ENCODE data around the gene DSCAM.

The DSCAM gene

DNA sequence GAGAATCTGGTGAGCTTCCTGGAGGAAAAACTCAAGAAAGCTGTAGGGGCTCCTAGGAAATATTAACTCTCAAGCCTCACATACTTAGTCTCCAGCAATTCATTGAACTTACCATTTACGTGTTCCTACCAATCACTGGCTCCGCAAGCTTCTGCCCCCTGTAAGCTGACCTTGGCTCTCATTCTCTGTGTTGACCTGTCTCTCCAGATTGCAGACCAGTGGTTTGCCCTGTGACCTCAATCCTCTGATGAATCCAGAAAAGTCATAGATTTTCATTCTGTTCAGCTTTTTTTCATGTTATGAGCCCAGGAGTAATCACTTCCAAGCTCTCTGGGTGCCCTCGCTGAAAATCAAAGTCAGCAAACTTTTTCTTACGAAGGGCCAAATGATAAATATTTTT, 241.9 kb downstream of the DSCAM start:
- Mint-ChIP-seq H3K4me1 (ENCODE audit: low read depth) (no peaks in the 10 kb centered on the region), H3K27me3 (no peaks in the 10 kb centered on the region), H3K9me3 (peaks cover 35% of the 10 kb centered on the region), H3K36me3 (ENCODE audit: low read depth) (no peaks in the 10 kb centered on the region), H3K4me3 (no peak overlapping the region), H3K27ac (no peak overlapping the region)
- intact Hi-C loops (cut with micrococcal nuclease): no loop called here

DNA sequence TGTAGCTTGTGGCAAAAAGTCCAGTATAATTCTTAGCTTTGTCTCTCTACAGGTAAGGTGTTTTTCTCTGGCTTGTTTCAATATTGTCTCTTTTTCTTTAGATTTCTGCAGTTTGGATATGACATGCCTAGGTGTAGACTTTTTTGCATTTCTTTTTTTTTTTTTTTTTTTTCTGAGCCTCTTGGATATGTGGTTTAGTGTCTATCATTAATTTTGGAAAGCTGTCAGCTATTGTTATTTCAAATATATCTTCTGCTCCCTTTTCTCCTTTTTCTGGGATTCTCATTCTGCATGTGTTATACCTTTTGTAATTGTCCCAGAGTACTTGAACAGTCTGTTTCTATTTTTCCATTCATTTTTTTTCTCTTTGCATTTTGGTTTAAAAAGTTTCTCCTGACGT, 243.2 kb downstream of the DSCAM start:
- Mint-ChIP-seq H3K27me3 (no peaks in the 10 kb centered on the region), H3K4me1 (ENCODE audit: low read depth) (no peaks in the 10 kb centered on the region), H3K27ac (no peak overlapping the region), H3K36me3 (ENCODE audit: low read depth) (no peaks in the 10 kb centered on the region), H3K4me3 (no peak overlapping the region), H3K9me3 (peaks cover 46% of the 10 kb centered on the region)
- intact Hi-C loops (cut with micrococcal nuclease): no loop called here

DNA sequence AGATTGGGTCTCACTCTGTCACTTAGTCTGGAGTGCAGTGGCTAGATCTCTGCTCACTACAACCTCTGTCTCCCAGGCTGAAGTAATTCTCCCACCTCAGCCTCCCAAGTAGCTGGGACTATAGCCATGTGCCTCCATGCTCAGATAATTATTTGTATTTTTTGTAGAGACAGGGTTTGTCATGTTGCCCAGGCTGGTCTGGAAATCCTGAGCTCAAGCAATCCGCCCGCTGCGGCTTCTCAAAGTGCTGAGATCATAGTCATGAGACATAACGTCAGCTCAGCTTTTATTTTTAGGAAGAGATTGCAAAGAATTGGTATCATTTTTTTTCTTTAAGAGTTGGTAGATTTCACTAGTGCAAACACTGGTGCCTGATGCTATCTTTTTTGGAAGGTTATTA, 244.9 kb downstream of the DSCAM start:
- intact Hi-C loops (cut with micrococcal nuclease): no loop called here
- no peaks in the 10 kb centered on the region for H3K27me3 Mint-ChIP-seq
- no peaks in the 10 kb centered on the region for H3K36me3 Mint-ChIP-seq (ENCODE audit: low read depth)
- H3K4me1 Mint-ChIP-seq (ENCODE audit: low read depth): no peaks in the 10 kb centered on the region
- no peak overlapping the region for H3K27ac Mint-ChIP-seq
- H3K9me3 Mint-ChIP-seq: peaks cover 36% of the 10 kb centered on the region
- H3K4me3 Mint-ChIP-seq: no peak overlapping the region

DNA sequence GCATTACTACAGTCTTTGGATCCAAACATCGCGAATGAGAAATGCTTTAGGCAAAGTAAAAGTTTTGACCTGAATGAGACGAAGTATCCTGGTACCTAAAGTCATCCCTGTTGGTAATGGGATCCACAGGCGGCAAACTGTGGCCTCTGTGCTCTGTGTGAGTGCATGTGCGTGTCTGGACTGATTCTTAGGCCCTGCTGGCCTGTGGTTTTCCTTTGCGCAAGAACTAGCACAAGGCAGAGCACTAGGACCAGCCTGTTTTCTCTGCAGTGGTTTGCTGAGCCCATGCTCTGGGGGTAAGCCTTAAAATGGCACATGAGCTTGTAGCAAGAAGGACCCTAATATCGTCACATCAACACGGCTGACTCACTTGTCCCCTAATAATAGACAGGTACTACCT, 251.2 kb downstream of the DSCAM start:
- Mint-ChIP-seq H3K4me3 (no peak overlapping the region), H3K4me1 (ENCODE audit: low read depth) (no peaks in the 10 kb centered on the region), H3K27ac (no peak overlapping the region), H3K9me3 (peaks cover 11% of the 10 kb centered on the region), H3K36me3 (ENCODE audit: low read depth) (no peaks in the 10 kb centered on the region), H3K27me3 (no peaks in the 10 kb centered on the region)
- intact Hi-C loops (cut with micrococcal nuclease): no loop called here

DNA sequence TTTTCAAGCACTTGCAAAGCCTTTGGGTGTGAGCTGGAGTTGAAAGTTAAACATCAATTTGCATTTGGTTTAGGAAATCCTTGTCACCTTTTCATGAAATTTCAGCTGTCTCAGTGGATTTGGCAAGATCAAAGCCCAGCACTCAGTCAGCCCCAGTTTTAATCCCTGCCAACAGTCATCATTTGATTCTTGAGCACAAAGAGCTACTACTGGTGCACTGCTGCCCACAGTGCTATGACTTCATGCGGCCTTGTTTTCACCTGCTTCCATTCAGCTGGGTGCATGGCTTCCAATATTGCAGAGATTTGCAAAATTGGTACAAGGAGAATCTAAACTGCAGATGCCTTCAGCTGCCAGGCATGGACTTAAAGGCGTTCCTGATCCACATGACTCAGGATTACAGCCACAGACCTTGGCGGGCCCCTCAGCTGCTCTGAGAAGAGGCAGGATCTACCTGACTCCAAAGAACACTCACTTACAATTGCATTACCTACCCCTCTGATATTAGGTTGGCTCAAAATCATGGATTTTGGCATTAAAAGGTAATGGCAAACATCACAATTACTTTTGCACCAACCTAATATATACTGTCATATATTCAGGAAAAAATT, 259.1 kb downstream of the DSCAM start:
- peaks cover 15% of the 10 kb centered on the region for H3K9me3 Mint-ChIP-seq
- no peak overlapping the region for H3K4me3 Mint-ChIP-seq
- no peaks in the 10 kb centered on the region for H3K36me3 Mint-ChIP-seq (ENCODE audit: low read depth)
- H3K27me3 Mint-ChIP-seq: no peaks in the 10 kb centered on the region
- intact Hi-C loops (cut with micrococcal nuclease): no loop called here
- no peaks in the 10 kb centered on the region for H3K4me1 Mint-ChIP-seq (ENCODE audit: low read depth)
- H3K27ac Mint-ChIP-seq: no peak overlapping the region

DNA sequence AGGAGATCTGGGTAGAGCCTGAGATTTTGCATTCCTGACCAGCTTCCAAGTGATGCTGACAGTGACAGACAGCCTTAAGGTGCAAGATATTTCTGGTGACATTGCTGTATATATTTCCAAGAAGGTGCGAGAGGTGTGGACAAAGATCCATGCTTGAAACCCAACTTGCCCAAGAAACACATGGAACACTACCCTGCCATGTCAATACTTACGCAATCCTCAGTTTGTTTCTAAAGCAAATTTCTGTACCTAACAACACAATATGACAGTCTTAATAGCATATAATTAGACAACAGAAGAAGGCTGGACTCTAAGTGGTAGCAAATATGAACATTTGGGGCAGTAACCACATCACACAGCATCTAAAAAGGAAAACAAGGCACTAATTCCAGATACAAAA, 260.4 kb downstream of the DSCAM start:
- Mint-ChIP-seq H3K27me3 (no peaks in the 10 kb centered on the region), H3K36me3 (ENCODE audit: low read depth) (no peaks in the 10 kb centered on the region), H3K27ac (no peak overlapping the region), H3K4me1 (ENCODE audit: low read depth) (no peaks in the 10 kb centered on the region), H3K4me3 (no peak overlapping the region), H3K9me3 (peaks cover 15% of the 10 kb centered on the region)
- intact Hi-C loops (cut with micrococcal nuclease): no loop called here

DNA sequence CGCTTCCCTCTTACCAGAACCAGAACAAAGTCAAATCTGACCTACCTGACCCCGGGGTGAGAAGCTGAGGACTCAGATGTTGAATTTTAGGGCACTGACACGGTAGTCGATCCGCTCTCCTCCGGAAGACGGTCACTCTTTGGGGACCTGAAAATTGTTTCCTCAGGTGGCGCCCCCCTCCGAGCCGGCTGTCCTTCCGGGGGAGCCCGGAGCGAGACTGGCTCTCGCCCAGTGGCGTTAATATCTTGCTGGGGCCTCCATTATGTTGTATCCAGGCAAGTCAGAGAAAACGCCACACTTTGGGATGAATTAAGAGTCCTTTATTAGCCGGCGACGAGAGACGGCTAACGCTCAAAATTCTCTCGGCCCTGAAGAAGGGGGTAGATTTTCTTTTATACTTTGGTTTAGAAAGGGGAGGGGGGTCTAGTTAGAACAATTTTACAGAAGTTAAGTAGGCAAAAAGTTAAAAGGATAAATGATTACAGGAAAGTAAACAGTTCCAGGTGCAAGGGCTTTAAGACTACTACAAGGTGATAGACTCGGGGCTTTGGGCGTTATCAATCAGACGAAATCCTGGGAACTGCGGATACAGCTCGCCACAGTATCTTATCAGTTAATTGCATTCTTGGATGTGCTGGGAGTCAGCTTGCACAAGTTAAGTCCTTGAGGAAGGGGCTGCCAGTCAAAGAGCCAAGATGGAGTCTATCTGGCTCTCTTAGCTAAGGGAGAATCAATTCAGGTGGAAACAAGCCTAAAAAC, 269.5 kb downstream of the DSCAM start:
- Mint-ChIP-seq H3K4me1 (ENCODE audit: low read depth) (no peaks in the 10 kb centered on the region), H3K27ac (no peak overlapping the region), H3K4me3 (no peak overlapping the region), H3K27me3 (no peaks in the 10 kb centered on the region), H3K36me3 (ENCODE audit: low read depth) (no peaks in the 10 kb centered on the region), H3K9me3 (peaks cover 23% of the 10 kb centered on the region)
- intact Hi-C loops (cut with micrococcal nuclease): no loop called here

DNA sequence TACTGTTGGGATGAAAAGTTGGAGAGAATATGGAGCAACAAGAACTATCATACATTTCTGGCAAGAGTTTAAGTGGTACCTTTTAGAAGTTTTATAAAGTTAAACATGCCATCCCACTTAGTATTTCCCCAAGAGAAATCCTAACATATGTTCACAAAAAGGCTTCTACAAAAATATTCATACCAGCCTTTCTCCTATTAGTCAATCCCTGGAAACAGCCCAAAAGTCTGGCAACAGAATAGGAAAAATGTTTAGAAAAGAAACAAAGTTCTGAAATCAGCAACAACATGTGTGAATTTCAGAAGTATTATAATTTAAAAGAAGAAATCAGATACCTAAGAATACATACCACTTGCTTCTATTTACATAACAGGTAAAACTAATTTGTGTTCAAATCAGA, 271.0 kb downstream of the DSCAM start:
- no peaks in the 10 kb centered on the region for H3K36me3 Mint-ChIP-seq (ENCODE audit: low read depth)
- no peak overlapping the region for H3K4me3 Mint-ChIP-seq
- H3K9me3 Mint-ChIP-seq: peaks cover 23% of the 10 kb centered on the region
- intact Hi-C loops (cut with micrococcal nuclease): no loop called here
- no peaks in the 10 kb centered on the region for H3K4me1 Mint-ChIP-seq (ENCODE audit: low read depth)
- no peaks in the 10 kb centered on the region for H3K27me3 Mint-ChIP-seq
- H3K27ac Mint-ChIP-seq: no peak overlapping the region

DNA sequence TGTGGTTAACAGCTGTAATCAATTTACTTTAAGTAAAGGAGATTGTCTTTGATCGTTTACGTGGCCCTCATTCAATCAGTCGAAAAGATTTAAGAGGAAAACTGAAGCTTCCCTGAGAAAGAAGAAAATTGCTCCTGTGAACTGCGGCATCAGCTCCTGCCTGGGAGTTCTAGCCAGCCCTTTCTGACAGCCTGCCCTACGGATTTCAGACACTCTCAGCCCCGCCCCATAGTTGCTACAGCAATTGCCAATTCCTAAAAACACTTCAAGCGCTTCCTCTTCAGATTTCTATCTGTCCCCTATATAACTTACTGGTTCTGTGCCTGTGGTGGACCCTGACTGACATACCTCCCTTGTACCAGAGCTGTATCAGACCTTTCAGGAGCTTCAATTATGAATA, 277.6 kb downstream of the DSCAM start:
- Mint-ChIP-seq H3K27ac (no peak overlapping the region), H3K4me1 (ENCODE audit: low read depth) (no peaks in the 10 kb centered on the region), H3K27me3 (no peaks in the 10 kb centered on the region), H3K9me3 (peaks cover 21% of the 10 kb centered on the region), H3K4me3 (no peak overlapping the region), H3K36me3 (ENCODE audit: low read depth) (no peaks in the 10 kb centered on the region)
- intact Hi-C loops (cut with micrococcal nuclease): no loop called here

DNA sequence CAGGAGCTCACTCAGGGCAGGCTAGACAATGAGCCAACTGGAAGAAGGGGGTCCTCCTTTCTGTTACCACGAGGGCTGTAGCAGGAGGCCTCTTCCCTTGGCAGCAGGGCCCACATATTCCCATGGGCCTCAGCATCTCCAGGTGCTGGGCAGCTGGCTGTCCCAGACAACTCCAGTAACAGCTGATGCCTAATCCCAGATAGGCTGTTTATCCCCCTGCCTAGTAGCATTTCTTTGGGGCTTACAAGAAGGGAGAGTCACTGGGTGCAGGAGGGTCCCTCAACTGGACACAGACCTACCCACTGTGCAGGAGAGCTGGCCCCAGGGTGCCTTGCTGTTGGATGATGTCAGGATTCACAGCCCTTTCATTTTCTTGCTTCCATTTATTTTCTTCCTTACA, 278.2 kb downstream of the DSCAM start:
- H3K27me3 Mint-ChIP-seq: no peaks in the 10 kb centered on the region
- H3K36me3 Mint-ChIP-seq (ENCODE audit: low read depth): no peaks in the 10 kb centered on the region
- no peak overlapping the region for H3K27ac Mint-ChIP-seq
- peaks cover 21% of the 10 kb centered on the region for H3K9me3 Mint-ChIP-seq
- H3K4me1 Mint-ChIP-seq (ENCODE audit: low read depth): no peaks in the 10 kb centered on the region
- intact Hi-C loops (cut with micrococcal nuclease): no loop called here
- no peak overlapping the region for H3K4me3 Mint-ChIP-seq

DNA sequence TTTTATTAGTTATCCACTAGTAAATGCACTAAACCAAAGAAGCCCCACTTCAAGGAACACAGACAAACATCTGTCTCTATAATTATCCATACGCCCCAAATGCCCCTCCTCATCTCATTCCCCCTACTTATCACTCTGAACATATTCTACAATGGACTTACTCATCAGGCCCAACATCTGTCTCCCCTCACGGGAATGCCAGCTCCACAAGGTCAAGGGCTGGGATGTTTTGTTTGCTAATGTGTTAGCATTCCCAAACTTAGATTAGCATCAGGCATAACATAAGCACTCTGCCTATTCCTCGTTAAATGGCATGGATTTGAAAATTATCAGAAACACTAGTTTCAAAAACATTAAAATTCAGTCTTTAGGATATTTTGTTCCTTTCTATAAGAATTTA, 279.5 kb downstream of the DSCAM start:
- H3K9me3 Mint-ChIP-seq: peaks cover 21% of the 10 kb centered on the region
- no peak overlapping the region for H3K4me3 Mint-ChIP-seq
- H3K36me3 Mint-ChIP-seq (ENCODE audit: low read depth): no peaks in the 10 kb centered on the region
- H3K27me3 Mint-ChIP-seq: no peaks in the 10 kb centered on the region
- H3K4me1 Mint-ChIP-seq (ENCODE audit: low read depth): no peaks in the 10 kb centered on the region
- intact Hi-C loops (cut with micrococcal nuclease): no loop called here
- H3K27ac Mint-ChIP-seq: no peak overlapping the region

DNA sequence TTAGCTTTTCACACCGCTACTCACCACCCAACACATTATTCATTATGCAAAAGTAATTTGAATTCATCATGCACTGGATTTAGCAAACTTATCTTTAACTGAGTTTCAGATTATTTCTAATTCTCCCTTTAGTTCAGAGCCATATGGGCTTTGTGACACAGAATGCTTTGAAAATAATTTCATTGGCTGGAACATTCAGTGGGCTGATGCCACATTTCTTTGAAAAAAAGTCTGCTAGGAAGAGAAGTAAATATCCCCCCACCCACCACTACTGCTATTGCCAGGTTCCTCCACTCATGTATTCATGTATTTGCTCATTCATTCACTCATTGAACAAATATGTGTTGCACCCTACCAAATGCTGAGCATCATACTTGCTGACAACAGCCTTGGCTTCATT, 280.5 kb downstream of the DSCAM start:
- peaks cover 21% of the 10 kb centered on the region for H3K9me3 Mint-ChIP-seq
- H3K4me1 Mint-ChIP-seq (ENCODE audit: low read depth): no peaks in the 10 kb centered on the region
- intact Hi-C loops (cut with micrococcal nuclease): no loop called here

DNA sequence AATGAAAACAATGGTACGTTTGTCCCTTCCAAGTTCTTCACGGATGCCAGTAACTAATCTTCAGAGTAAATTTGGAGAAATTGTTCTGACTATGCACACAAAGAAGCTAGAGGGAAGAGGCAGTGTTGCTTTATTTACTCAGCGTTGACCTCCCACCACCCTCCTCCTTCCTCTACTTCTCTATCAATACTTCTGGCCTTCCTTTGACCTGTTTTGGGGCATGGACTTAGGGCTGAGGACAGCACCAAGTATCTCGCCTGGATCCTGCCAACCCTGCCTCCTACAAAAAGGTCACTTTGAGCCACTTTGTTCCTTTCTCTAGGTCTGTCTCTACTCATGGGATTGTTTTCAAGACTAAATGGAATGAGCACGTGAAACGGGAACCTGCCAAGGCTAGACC, 282.6 kb downstream of the DSCAM start:
- Mint-ChIP-seq H3K27ac (no peak overlapping the region), H3K4me1 (ENCODE audit: low read depth) (no peaks in the 10 kb centered on the region), H3K4me3 (no peak overlapping the region), H3K9me3 (peaks cover 6% of the 10 kb centered on the region), H3K36me3 (ENCODE audit: low read depth) (no peaks in the 10 kb centered on the region), H3K27me3 (no peaks in the 10 kb centered on the region)
- intact Hi-C loops (cut with micrococcal nuclease): no loop called here

More for the DNA sequence above, 280.5 kb downstream of the DSCAM start:
- H3K36me3 Mint-ChIP-seq (ENCODE audit: low read depth): no peaks in the 10 kb centered on the region
- H3K27ac Mint-ChIP-seq: no peak overlapping the region
- no peak overlapping the region for H3K4me3 Mint-ChIP-seq
- no peaks in the 10 kb centered on the region for H3K27me3 Mint-ChIP-seq

DNA sequence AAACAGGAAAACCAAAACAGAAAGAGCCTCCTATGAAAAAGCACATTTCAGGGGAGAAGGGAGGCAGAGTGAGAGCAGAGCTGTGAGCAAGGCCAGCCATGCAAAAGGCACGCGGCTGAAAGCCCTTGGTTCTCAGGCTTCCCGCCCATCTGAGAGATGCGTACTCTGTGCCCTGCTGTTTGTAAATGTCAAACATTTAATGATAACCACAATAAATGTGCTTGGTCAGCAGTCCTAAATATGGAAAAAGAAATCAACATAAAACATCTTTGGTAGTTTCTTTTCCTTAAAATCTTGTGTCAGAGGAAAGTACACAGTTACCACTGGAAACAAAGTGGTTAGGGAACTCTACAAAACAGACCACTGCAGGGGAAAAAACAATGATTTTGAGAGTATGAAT, 283.1 kb downstream of the DSCAM start:
- no peak overlapping the region for H3K27ac Mint-ChIP-seq
- peaks cover 6% of the 10 kb centered on the region for H3K9me3 Mint-ChIP-seq
- intact Hi-C loops (cut with micrococcal nuclease): no loop called here
- no peaks in the 10 kb centered on the region for H3K4me1 Mint-ChIP-seq (ENCODE audit: low read depth)
- no peaks in the 10 kb centered on the region for H3K27me3 Mint-ChIP-seq
- H3K4me3 Mint-ChIP-seq: no peak overlapping the region
- no peaks in the 10 kb centered on the region for H3K36me3 Mint-ChIP-seq (ENCODE audit: low read depth)

Data from dendritic cell treated with granulocyte-macrophage colony-stimulating factor and Interleukin-4, amounts not matched to agents 40 ng/mL and 50 ng/mL, for 4 days (primary cell).